ENCODE results near the gene SUZ12. TPM values are rescaled to one million over a fixed set of nuclear protein-coding genes. Genes with fewer than 3 reads are reported as not detected.

SUZ12 gene
- total RNA-seq, 1 experiment from 2014 or later = 38.5 TPM

- Mint-ChIP-seq H3K4me3 (no peak overlapping the region), H3K27me3 (ENCODE audit: low read depth) (peaks cover 3% of the 10 kb centered on the region; the same call in 1 of the 2 replicates), H3K36me3 (ENCODE audit: insufficient read depth in 1 of 3, low read depth in 3 of 3) (peaks cover 0 to 13% (median 2%) of the 10 kb centered on the region in 3 experiments; a peak in 5 of 7 replicates), H3K9me3 (no peaks in the 10 kb centered on the region), H3K27ac (peak overlapping the region in 2 of 3 experiments; percentile 77 to 92; a peak in 3 of 7 replicates), H3K4me1 (peaks cover 2 to 4% of the 10 kb centered on the region in 2 experiments; a peak in 3 of 4 replicates)
- no peak overlapping the region for H4K8ac ChIP-seq (replicated peaks; ENCODE audit: insufficient read length, low read depth, low read length)
- H3K27ac ChIP-seq (ENCODE audit: insufficient read length, low read depth, low read length) = no peak overlapping the region
- H2BK20ac ChIP-seq (ENCODE audit: low read depth, low read length, poor library complexity, severe bottlenecking) = no peak overlapping the region
- H3K23ac ChIP-seq (ENCODE audit: insufficient read length, low read depth, low read length) = no peak overlapping the region
- no peak overlapping the region for H2AFZ ChIP-seq (ENCODE audit: low read length)
- H3K27me3 ChIP-seq (ENCODE audit: insufficient read depth, low read length) = no peaks in the 10 kb centered on the region
- H4K20me1 ChIP-seq (ENCODE audit: control insufficient read depth, insufficient read depth, insufficient read length) = no peaks in the 10 kb centered on the region
- no peak overlapping the region for H3K4ac ChIP-seq (ENCODE audit: low read depth, low read length)
- no peak overlapping the region for H3K9ac ChIP-seq (ENCODE audit: extremely low read depth, insufficient read length, low read length)
- H2BK5ac ChIP-seq (ENCODE audit: insufficient read length, low read length) = no peak overlapping the region
- no peaks in the 10 kb centered on the region for H3K9me3 ChIP-seq (ENCODE audit: control insufficient read depth, low read depth, low read length)
- TF ChIP-seq, protein P1, sequence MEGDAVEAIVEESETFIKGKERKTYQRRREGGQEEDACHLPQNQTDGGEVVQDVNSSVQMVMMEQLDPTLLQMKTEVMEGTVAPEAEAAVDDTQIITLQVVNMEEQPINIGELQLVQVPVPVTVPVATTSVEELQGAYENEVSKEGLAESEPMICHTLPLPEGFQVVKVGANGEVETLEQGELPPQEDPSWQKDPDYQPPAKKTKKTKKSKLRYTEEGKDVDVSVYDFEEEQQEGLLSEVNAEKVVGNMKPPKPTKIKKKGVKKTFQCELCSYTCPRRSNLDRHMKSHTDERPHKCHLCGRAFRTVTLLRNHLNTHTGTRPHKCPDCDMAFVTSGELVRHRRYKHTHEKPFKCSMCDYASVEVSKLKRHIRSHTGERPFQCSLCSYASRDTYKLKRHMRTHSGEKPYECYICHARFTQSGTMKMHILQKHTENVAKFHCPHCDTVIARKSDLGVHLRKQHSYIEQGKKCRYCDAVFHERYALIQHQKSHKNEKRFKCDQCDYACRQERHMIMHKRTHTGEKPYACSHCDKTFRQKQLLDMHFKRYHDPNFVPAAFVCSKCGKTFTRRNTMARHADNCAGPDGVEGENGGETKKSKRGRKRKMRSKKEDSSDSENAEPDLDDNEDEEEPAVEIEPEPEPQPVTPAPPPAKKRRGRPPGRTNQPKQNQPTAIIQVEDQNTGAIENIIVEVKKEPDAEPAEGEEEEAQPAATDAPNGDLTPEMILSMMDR (conservative IDR thresholded peaks at IDR 0.05) = no peak
- H2BK15ac ChIP-seq (ENCODE audit: low read depth, low read length) = no peak overlapping the region
- H4K5ac ChIP-seq (ENCODE audit: insufficient read length, low read depth, low read length) = no peak overlapping the region
- WGBS (ENCODE audit: extremely low coverage, insufficient read length, low lambda C conversion rate) = no CpG with 5 or more reads among the region's 16 CpGs
- H3K79me2 ChIP-seq (ENCODE audit: insufficient read depth, low read length) = peaks cover 6% of the 10 kb centered on the region; the same call in 1 of the 2 replicates
- no peak overlapping the region for H2AK5ac ChIP-seq (ENCODE audit: insufficient read length, low read length)
- H3K4me1 ChIP-seq (ENCODE audit: insufficient read depth, low read length) = no peaks in the 10 kb centered on the region
- no peak overlapping the region for H3K14ac ChIP-seq (ENCODE audit: insufficient read depth, low read length)
- no peak overlapping the region for H3K56ac ChIP-seq (ENCODE audit: insufficient read length, low read depth, low read length)
- peaks cover 4% of the 10 kb centered on the region for H3K79me1 ChIP-seq (ENCODE audit: insufficient read depth, low read depth, low read length, poor library complexity, severe bottlenecking)
- H3K23me2 ChIP-seq (ENCODE audit: insufficient read length, low read depth, low read length, poor library complexity, severe bottlenecking) = no peaks in the 10 kb centered on the region
- H2BK12ac ChIP-seq (ENCODE audit: insufficient read length, low read depth, low read length) = no peak overlapping the region
- no peak overlapping the region for H3K4me2 ChIP-seq (ENCODE audit: insufficient read depth, insufficient read length, low read length)
- DNase-seq = no peak
- H3T11ph ChIP-seq (ENCODE audit: low read length) = no peak overlapping the region
- no peak overlapping the region for H3K18ac ChIP-seq (ENCODE audit: insufficient read length, low read depth, low read length)
- no peak overlapping the region for H4K91ac ChIP-seq (ENCODE audit: insufficient read length, low read depth, low read length)
- H2BK120ac ChIP-seq (ENCODE audit: low read depth, low read length, poor library complexity, severe bottlenecking) = no peak overlapping the region
These were observed 33.4 kb upstream of the SUZ12 start for GRCh38 chr17:31903401-31903800.
